ENCODE data around the gene FOSB. TPM values are rescaled to one million over a fixed set of nuclear protein-coding genes. Genes with fewer than 3 reads are reported as not detected.

The FOSB gene
- total RNA-seq, 1 experiment from 2014 or later: 2.3 TPM

- TF ChIP-seq ATF6 (CRISPR knock-in tag; IDR thresholded peaks at IDR 0.05) (no peak), TCF7 (CRISPR knock-in tag; IDR thresholded peaks at IDR 0.05; ENCODE audit: low read depth) (no peak)
Observed at GRCh38 chr19:45495178-45495577, 27.4 kb downstream of the FOSB start (continued).

GRCh38 chr19:45496349-45496953 lies 28.7 kb downstream of the FOSB start:
- no peak overlapping the region for H3K27ac Mint-ChIP-seq
- H3K27me3 Mint-ChIP-seq (ENCODE audit: low read depth): peaks cover 39% of the 10 kb centered on the region
- peaks cover 43% of the 10 kb centered on the region for H3K4me1 Mint-ChIP-seq
- TF ChIP-seq JAZF1 (CRISPR knock-in tag; IDR thresholded peaks at IDR 0.05) (no peak), NFATC4 (CRISPR knock-in tag; IDR thresholded peaks at IDR 0.05) (no peak), ZBTB21 (CRISPR knock-in tag; IDR thresholded peaks at IDR 0.05; ENCODE audit: borderline replicate concordance) (peak; percentile 47; the same call in 1 of the 2 replicates), GRHL2 (CRISPR knock-in tag; IDR thresholded peaks at IDR 0.05; ENCODE audit: insufficient replicate concordance, severe bottlenecking) (no peak), NFE2L1 (CRISPR knock-in tag; IDR thresholded peaks at IDR 0.05) (peak; percentile 77), PRDM15 (CRISPR knock-in tag; IDR thresholded peaks at IDR 0.05) (no peak), ATF2 (CRISPR knock-in tag; IDR thresholded peaks at IDR 0.05; ENCODE audit: borderline replicate concordance, low read depth) (no peak), AFF4 (CRISPR knock-in tag; IDR thresholded peaks at IDR 0.05; ENCODE audit: borderline replicate concordance) (no peak), HMGA2 (CRISPR knock-in tag; IDR thresholded peaks at IDR 0.05) (no peak), ESRRA (CRISPR knock-in tag; IDR thresholded peaks at IDR 0.05; ENCODE audit: borderline replicate concordance) (peak; percentile 57; the same call in 1 of the 2 replicates), SMAD4 (CRISPR knock-in tag; IDR thresholded peaks at IDR 0.05) (peak; percentile 91), GTF2I (CRISPR knock-in tag; conservative IDR thresholded peaks at IDR 0.05) (no peak), ZNF317 (CRISPR knock-in tag; IDR thresholded peaks at IDR 0.05; ENCODE audit: borderline replicate concordance, low read depth) (no peak), E2F4 (CRISPR knock-in tag; IDR thresholded peaks at IDR 0.05; ENCODE audit: borderline replicate concordance, low read depth) (0 out of 2 replicates have a peak, but pooled peaks have one; percentile 75), CREB1 (CRISPR knock-in tag; IDR thresholded peaks at IDR 0.05) (peak; percentile 57), IRF2 (CRISPR knock-in tag; IDR thresholded peaks at IDR 0.05; ENCODE audit: borderline replicate concordance, low read depth) (0 out of 2 replicates have a peak, but pooled peaks have one; percentile 64), MLX (CRISPR knock-in tag; IDR thresholded peaks at IDR 0.05) (peak; percentile 44; the same call in 1 of the 2 replicates), ZSCAN18 (CRISPR knock-in tag; IDR thresholded peaks at IDR 0.05) (no peak)

More at GRCh38 chr19:45496349-45496953, 28.7 kb downstream of the FOSB start:
- POLR2A ChIA-PET: interaction anchor here (0.6 to 1.6 kb wide), 3 partner anchors 9 to 101 kb away, joined by 3 to 4 read pairs (median 3); partner anchors contain the start of gene FOSB
- Mint-ChIP-seq H3K36me3 (peaks cover 3% of the 10 kb centered on the region; the same call in 1 of the 2 replicates), H3K9me3 (no peaks in the 10 kb centered on the region), H3K4me3 (peak overlapping the region; percentile 63)
- CTCF ChIA-PET: interaction anchor here (0.6 to 9.1 kb wide), 12 partner anchors 11 to 195 kb away, joined by 3 to 145 read pairs (median 6); partner anchors contain the start of genes QPCTL, SNRPD2 and VASP
- ATAC-seq (peak; percentile 1), DNase-seq (ENCODE audit: low spot score) (peak; percentile 84)
